Neural cell (in vitro differentiated cells): Measurements from ENCODE around the gene GNG7.

Source experiments
- CTCF ChIP-seq: fragments of 450-650 bp; IDR thresholded peaks from 2 replicates; pipeline ENCODE4 v1.5.1; 2014; ENCODE audit warnings: antibody characterized with exemption, mild to moderate bottlenecking, moderate library complexity; ENCODE audit not compliant: poor library complexity, severe bottlenecking
- EP300 ChIP-seq: fragments of 450-650 bp; conservative IDR thresholded peaks from 2 replicates; pipeline ENCODE4 v1.6.1; 2014; ENCODE audit warnings: antibody characterized with exemption, mild to moderate bottlenecking, moderate library complexity; ENCODE audit not compliant: poor library complexity, severe bottlenecking

- TF ChIP-seq CTCF (no peak), EP300 (no peak)
These were observed 173.8 kb downstream of the GNG7 start for GRCh38 chr19:2528675-2529101.
